HG03354 (cell line): ENCODE results near the gene TNS3.
A peak's percentile ranks its signal among the peaks of the same experiment; 100 is the strongest.

Experiments used
- ATAC-seq: cut with Tn5 transposase; IDR thresholded peaks from one replicate; pipeline ENCODE4 v1.9.1; 2021; ENCODE audit warnings: mild to moderate bottlenecking; ENCODE audit not compliant: unreplicated experiment, poor library complexity, severe bottlenecking

The TNS3 gene

DNA sequence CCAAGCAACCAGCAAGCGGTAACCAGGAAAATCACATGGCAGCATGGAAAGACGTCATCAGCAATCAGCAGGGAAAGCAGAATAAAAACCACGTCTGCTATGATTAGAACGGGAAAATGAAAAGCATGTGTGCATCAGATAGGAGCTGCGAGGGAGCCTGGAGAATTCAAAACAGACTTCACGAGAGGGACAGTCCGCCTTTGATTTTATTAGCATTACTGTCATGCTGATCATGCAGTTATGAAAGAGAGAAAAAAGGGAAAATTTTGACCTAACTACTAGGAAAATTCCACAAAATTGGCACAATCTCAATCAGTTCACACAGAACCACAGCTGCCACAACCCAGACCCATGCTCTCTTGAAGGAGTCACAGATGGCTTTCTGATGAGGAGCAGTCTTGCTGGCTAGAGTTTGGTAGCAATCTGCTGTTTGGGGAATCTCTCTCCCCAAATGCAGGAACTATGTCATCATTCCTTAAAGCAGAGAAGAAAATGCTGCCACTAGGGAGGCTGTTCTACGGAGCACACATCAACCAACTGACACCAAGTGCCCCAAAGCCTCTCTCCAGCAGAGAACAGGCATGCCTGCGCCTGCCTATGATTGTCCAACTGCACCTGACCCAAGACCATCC is 295.9 kb downstream of the TNS3 start:
- no peak for ATAC-seq

DNA sequence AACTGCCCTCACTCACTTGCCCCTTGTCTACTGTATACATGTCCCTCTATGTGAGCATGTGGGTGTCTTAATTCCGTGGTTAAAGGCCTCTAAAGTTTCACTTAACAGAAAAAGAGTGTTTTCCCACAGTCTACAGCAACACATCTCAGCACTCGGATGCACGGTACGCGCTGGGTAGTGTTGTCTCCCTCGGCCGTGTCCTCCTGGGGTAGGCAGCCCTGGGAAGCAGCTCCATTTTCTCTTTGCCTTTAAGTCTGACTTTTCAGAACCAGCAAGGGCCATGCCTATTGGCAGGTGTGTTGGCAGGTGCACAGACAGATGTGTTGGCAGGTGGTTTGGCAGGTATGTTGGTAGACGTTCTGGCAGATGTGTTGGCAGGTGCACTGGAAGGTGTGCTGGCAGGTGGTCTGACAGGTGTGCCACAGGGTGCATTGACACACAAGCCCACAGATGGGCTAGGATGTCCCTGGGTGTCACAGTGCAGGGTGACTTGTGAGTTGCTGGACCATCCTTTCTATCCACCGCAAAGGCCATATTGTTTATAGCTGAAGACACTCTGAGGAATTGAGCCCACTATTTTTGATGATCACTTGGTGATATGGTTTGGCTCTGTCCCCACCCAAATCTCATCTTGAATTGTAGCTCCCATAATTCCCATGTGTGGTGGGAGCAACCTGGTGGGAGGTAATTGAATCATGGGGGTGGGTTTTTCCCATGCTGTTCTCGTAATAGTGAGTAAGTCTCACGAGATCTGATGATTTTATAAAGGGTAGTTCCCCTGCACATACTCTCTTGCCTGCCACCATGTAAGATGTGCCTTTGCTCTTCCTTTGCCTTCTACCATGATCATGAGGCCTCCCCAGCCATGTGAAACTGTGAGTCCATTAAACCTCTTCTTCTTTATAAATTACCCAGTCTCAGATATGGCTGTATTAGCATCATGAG is 296.9 kb downstream of the TNS3 start:
- ATAC-seq = no peak

DNA sequence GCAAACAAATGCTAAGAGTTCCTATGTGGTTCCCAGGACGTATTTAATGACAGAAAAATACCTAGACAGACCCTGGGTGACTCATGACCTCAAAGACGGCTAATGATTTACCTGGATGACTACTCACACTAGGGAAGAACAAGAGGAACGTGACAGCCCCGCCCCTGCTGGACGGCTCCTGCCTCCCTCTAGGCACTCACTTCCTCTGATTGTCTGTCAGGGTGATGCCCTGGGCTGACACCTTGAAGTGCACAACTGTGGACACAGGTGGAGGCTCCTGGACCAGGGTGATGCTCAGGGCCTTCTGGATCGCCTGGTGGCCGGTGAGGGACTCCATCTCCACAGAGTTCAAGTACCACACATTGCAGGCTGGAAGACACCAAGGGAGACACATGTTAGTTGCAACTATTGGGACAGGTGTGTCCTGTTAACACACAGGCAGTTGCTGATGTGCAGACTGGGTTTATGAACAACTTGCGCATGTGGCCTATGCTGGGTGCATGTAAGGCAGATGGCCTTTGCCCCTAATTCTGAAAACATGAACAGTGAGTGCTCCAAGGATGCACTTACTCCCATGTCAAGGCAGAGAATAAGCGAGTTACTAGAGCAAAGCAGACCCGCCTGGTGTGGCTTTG is 298.3 kb downstream of the TNS3 start:
- peak; percentile 67 for ATAC-seq

DNA sequence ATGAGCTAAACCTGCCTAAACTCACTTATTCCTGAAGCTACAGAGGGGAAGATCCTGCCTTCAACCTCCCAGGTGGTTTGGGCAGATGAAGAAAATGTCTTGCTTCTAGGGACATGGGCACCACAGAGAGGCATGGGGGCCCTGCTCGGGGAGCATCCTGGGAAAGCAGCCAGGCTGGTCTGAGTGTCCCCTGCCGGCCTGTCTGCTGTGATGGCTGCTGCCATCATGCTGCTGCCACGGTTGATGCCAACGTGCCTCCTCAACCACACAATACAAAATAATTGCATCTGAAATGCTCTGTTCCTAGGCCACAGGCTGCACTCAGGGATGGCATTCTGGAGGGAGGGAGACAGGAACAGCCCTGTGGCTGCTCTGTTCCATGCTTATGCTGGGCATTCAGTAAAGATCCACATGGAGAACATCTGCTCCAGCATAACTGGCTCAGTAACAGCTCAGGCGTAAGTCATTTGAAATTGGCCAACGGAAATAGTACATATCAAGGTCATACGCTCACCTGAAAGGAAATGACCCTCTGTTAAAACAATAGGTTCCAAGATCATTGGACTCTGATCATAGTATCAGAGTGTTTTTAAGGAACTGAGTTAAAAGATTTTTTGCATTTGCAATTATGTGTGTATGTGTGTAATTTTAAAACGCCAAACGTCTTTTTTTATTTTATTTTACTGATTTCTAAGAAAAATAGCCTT is 299.0 kb downstream of the TNS3 start:
- ATAC-seq = no peak

DNA sequence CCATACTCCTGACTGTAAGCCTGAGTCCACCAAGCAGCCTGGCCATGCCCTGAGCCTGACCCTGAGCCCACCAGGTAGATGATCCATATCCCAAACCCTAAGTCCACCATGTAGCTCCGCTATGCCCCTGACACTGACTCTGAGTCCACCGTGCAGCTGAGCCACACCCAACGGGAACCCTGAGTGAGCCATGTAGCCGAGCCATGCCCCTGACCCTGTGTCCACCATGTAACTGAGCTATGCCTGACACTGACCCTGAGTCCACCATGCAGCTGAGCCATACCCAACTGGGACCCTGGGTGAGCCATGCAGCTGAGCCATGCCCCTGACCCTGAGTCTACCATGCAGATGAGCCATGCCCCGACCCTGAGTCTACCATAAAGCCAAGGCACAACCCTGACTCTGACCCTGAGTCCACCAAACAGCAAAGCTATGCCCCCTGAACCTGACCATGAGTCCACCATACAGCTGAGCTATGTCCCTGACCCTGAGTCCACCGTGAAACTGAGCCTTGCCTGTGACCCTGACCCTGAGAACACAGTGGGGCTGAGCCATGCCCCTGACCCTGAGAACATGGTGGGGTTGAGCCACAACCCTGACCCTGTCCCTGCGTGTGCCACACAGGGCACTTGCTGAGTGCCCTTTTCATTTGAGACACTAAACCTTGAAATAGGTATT is 299.8 kb downstream of the TNS3 start:
- ATAC-seq = no peak

DNA sequence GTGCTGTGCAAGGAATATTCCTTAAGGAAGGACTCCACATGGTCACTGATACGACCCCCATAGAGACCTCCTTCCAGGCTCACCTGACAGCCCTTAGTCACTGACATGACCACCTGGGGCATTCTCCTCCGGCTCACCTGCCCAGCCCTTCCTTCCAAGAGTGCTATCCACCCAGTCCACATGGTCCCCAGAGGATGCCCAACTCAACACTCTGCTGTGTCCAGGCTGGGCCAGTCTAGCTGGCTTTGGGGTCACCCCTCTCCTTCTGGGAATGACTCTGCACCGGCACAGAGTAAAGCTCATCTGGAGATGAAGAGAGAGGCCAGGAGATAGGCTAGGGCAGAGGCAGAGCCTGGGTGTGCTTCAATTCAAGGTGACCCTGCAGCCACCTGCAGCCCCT is 300.8 kb downstream of the TNS3 start:
- ATAC-seq = no peak

DNA sequence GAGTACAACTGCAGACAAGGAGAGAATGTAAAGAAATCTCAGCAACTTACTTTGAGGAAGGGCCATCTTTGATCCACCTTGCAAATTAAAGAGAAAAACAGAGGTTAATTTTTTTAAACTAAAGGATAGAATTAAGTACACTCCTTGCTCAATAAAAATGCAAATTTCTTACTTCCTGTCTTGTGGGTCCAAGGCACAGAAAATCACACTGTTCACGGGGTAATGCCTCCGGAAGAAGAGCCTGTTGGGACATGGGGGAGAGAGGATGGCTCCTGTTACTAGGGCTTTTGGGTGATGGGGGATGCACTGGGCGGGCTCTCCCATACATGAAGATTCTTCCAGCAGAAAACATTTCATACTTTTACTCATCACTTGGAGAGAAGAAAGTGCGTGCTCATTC is 301.8 kb downstream of the TNS3 start:
- no peak for ATAC-seq

DNA sequence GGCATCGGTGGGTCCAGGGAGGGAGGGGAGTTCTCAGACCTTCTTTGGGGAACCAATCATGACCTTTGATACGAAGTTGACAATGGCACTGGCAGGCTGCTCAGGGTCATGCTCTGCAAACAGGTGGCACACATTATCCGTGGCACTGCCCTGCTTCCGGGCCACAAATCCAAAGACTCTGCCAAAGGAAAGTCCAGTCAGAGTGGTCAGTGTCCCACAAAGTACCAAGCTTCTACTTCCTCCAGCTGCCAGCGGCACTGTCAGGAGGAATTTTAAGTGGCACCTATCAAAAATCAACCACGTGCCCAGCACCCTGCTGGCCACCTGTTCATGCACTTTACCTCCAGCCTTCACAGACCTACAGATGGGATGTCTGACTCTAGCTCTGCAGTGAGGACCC is 303.9 kb downstream of the TNS3 start:
- ATAC-seq = no peak

DNA sequence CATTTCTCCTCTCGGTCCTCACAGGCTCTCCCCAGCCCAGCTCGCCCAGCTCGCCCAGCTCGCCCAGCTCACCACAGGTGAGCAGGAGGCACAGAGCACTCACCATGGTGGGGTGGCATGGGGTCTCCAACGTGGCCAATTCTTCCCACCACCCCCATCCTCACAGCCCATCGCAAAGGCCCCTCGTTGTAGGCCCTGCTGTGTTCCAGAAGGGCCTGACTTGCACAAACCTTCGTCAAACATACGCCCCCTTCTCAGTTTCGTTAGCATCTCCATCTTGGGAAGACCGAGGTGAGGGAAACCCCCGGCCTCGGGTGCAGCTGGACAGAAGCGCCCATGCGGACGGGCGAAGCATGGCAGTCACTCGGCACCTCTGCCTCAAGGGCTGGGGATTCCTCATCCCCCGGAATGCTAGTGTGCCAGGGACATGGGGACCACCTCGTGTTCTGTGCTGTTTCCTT is 304.6 kb downstream of the TNS3 start:
- ATAC-seq = no peak

DNA sequence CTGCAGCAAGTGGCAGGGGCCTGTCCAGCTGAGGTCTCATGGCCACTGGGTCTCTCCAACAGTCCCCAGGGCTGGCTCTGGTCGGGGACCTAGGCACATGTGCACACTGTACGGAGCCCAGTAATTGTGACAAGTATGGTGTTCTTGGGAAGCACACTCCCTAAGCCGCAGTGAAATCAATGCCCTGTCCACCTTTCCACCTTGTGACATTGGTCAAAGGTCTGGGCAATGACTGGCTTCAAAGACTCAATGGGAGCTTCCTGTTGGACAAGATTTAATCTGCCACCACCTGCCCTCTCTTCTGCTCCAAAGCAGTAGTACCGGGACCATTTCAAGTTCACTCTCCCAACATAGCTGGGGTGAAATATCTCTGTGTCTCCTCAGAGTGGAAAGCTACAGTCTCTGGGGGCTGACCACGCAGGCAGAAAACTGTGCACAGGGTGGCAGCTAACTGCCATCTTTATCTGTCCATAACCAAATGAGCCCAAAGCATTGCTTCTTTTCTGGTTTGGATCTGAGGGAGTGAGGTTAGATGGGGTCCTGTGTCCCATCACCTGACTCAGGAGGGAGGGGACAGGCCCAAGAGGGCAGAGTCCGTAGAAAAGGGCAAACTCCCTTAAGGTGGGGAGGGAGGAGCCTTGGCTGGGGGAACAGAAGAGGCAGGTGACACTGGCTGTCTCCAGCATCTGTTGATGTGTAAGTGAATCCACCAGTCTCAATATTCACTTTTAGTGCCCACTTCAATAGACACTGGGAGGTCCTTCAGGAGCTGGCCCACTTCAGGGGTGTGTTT is 307.7 kb downstream of the TNS3 start:
- ATAC-seq = no peak

DNA sequence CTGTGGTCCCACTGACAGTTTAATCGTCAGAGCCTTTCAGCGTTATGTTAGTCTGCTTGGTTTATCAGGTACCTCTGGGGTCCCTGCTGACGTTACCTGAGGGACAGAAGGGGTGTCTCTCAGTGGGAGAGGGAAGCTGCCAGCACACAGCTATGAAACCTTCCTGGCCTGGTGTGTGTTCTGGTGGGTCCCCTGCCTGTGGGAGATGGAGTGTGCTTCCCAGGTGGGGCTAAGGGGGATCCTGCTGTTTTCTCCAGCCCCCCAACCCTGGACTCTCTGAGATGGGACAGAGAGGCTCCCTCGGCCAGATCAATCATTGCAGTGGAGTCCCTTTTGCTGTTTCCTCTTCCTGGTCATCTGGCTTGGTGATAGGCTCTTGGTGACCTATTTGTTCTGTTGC is 308.8 kb downstream of the TNS3 start:
- no peak for ATAC-seq

DNA sequence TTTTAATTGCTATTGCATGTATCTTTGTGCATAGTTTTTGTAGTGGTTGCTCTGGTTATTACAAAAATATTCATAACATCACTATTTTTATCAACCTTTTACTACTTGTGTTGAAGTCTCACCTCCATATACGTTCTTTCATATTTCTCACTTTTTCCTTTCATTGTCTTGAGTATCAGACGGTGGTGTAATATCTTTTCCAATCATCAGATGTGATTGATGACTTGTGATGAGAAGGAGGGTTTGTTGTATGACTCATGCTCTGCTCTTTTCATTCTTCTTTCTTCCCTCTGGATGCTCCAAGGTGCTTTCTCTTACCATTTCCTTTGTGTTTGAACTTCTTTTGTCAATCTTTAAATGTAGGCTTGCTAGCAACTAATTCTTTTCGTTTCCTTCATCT is 310.2 kb downstream of the TNS3 start:
- ATAC-seq = no peak

DNA sequence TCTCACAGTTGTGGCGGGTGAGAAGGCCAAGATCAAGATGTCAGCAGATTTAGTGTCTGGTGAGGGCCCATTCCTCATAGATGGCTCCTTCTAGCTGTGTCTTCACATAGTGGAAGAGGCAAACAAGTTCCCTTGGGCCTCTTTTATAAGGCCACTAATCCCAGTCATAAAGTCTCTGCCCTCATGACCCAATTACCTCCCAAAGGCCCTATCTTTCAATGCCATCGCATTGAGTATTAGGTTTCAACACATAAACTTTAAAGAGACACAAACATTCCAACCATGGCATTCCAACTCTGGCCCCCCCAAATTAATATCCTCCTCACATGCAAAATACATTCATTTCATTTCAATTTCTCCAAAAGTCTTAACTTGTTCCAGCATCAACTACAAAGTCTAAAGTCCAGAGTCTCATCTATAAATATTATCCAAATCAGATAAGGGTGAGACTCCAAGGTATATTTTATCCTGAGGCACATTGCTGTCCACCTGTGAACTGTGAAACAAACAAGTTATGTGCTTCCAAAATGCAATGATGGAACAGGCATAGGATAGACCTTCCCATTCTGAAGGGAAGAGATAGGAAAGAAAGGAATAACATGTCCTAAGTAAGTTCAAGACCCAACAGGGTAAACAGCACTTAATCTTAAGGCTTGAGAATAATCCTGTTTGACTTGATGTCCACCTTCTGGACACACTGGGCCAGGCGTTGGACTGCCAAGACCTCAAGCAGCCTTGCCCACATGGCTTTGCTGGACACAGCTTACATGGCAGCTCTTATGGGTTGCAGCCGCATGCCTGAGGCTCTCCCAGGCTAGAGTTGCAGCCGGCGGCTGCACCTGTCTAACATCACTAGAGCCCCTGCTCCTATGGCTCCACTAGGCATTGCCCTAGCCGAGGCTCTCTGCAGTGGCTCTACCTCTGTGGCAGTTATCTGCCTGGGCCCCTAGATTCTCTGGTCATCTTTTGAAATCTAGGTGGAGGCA is 312.8 kb downstream of the TNS3 start:
- ATAC-seq = no peak

DNA sequence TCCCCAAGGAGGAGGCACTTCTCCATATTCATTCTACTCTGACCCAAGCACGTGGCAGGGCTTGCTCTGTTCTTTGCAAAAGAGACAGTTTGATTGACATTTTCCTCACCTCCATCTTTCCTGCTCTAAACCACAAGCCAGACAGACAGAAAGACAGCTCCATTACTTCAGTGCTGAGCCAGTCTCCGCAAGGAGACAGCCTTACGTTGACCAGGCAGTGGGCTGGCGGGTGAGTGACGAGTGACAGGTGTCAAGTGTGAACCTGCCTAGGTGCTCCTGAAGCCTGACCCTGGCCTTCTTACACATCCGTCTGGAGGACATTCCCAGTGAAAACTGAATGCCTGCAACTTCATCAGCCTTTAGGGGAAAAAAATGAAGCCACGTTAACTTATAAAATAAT is 314.6 kb downstream of the TNS3 start:
- no peak for ATAC-seq

DNA sequence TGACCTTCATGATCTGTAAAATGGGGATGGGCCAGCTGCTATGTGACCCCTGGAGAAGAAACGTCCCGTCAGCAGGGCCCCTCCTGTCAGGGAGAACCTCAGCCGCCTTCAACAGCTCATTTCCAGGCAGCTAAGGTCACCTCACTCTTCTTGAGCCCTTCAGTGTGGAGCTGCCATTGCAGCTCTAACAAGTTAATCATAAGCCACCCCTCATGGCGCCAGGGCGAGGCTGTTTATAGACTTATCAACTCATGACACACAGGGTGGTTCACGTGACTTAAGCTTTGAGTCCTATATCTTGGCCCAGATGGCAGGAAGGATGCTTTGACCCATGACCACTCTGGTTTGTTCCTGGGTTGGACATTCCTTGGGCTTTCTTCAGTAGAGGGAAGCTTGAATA is 315.1 kb downstream of the TNS3 start:
- ATAC-seq = no peak

DNA sequence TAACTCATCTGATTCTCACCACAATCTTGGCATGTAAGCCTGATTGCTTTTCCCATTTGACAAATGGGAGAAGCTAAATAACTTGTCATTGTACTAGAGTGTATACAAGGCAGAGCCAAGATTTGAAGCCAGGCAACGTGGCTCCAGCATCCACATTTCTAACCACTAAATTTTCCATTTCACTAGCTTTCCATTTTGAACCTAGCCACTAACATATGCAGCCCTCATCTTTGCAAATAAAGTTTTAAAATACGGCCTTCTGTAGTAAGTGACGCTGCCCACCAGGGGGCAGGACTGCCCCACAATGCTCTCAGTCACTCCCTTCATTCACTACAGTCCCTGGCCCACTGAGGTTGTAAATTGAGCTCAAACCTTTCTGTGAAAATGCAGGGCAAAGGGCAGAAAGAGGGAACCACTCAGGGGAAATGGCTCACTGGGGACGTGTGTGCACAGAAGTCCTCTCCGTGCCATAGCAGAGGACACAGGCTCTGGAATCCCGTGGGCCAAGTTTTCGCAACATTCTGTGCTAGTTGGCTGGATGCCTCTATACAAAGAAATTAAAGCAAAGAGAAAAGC is 315.7 kb downstream of the TNS3 start:
- peak; percentile 80 for ATAC-seq

DNA sequence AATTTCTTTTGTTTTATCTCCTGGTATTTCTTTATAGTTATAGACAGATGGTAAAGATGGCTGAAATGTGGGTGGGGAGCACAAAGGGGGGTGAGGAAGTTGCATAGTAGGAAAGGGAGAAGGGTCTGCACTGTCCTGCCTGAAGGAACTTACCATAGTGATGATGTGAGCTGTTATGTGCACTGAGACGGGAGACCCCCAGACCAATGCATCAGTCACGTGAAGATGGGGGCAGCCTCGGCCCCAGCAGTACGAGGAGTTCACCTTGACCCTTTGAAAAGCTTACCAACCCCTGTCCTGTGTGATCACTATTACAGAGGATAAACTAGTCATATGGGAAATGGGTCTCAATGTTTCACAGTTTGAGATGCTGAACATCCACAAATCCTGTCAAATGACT is 316.3 kb downstream of the TNS3 start:
- no peak for ATAC-seq
